ENCODE data around the gene GAS7. TPM values are rescaled to one million over a fixed set of nuclear protein-coding genes. Genes with fewer than 3 reads are reported as not detected.

The GAS7 gene
- total and polyA plus RNA-seq, 2 experiments from 2014 or later: 1.9 to 10.7 TPM

GRCh38 chr17:9938764-9939163 is 259.6 kb downstream of the GAS7 start (continued):
- TF ChIP-seq CTCF (conservative IDR thresholded peaks at IDR 0.05; ENCODE audit: low read depth in 2 of 2): no peak
- TF ChIP-seq POLR2AphosphoS5 (IDR thresholded peaks at IDR 0.05; ENCODE audit: low read depth): no peak
- no peak for TF ChIP-seq CREB1 (CRISPR knock-in tag; IDR thresholded peaks at IDR 0.05; ENCODE audit: low read depth)
- TF ChIP-seq ZNF331 (CRISPR knock-in tag; IDR thresholded peaks at IDR 0.05; ENCODE audit: low read depth): no peak
- TF ChIP-seq NANOG (IDR thresholded peaks at IDR 0.05; ENCODE audit: borderline replicate concordance): no peak
- no peak for TF ChIP-seq REST (IDR thresholded peaks at IDR 0.05; ENCODE audit: unreplicated experiment)

- H2AFZ ChIP-seq: no peak overlapping the region
- H3K36me3 Mint-ChIP-seq (ENCODE audit: low read depth): peaks cover 8% of the 10 kb centered on the region; the same call in 2 of the 3 replicates
- H3K27me3 ChIP-seq (ENCODE audit: insufficient read depth): no peaks in the 10 kb centered on the region
- no peak overlapping the region for H3K4me2 ChIP-seq
- ATAC-seq (no peak), DNase-seq (ENCODE audit: low spot score) (no peak)
- TF ChIP-seq STAT1 (IDR thresholded peaks at IDR 0.05; ENCODE audit: unreplicated experiment) (no peak), JUNB (IDR thresholded peaks at IDR 0.05; ENCODE audit: unreplicated experiment) (no peak), ZNF331 (CRISPR knock-in tag; IDR thresholded peaks at IDR 0.05; ENCODE audit: low read depth) (no peak), NANOG (IDR thresholded peaks at IDR 0.05; ENCODE audit: borderline replicate concordance) (no peak), POLR2AphosphoS5 (IDR thresholded peaks at IDR 0.05; ENCODE audit: low read depth) (no peak), EZH2phosphoT487 (IDR thresholded peaks at IDR 0.05; ENCODE audit: unreplicated experiment) (no peak), CTCF (conservative IDR thresholded peaks at IDR 0.05; ENCODE audit: low read depth in 2 of 2) (no peak), ETS1 (IDR thresholded peaks at IDR 0.05) (no peak), REST (IDR thresholded peaks at IDR 0.05; ENCODE audit: unreplicated experiment) (no peak), EZH2 (IDR thresholded peaks at IDR 0.05; ENCODE audit: low read depth, unreplicated experiment) (no peak), ZNF114 (CRISPR knock-in tag; IDR thresholded peaks at IDR 0.05) (no peak)
- H3K27me3 Mint-ChIP-seq (ENCODE audit: insufficient read depth, low read depth, poor library complexity): peaks cover 3% of the 10 kb centered on the region
- no peaks in the 10 kb centered on the region for H3K36me3 ChIP-seq (ENCODE audit: insufficient read depth)
- H3K4me1 Mint-ChIP-seq: no peaks in the 10 kb centered on the region
- no peaks in the 10 kb centered on the region for H3K79me2 ChIP-seq (replicated peaks; ENCODE audit: insufficient read depth)
- no peak overlapping the region for H3K27ac ChIP-seq (ENCODE audit: low read depth)
- H4K20me1 ChIP-seq (replicated peaks; ENCODE audit: insufficient read depth): no peaks in the 10 kb centered on the region
- no peaks in the 10 kb centered on the region for H3K4me1 ChIP-seq (ENCODE audit: insufficient read depth)
- H3F3A ChIP-seq (replicated peaks; ENCODE audit: low read depth): no peaks in the 10 kb centered on the region
- H3K4me3 Mint-ChIP-seq: no peak overlapping the region
- no peaks in the 10 kb centered on the region; the same call in 2 of the 3 replicates for H3K9me3 Mint-ChIP-seq
- no peak overlapping the region for H3K4me3 ChIP-seq
- H3K27ac Mint-ChIP-seq: no peak overlapping the region
- H3K9me2 ChIP-seq (ENCODE audit: insufficient read depth): no peaks in the 10 kb centered on the region
Measured at GRCh38 chr17:9937901-9938300, 260.5 kb downstream of the GAS7 start.
